NCI-H510A (cell line): ENCODE measurements around the gene PDE4D.
"Not testable (repeated sequence)": the region's sequence is repeated elsewhere in the genome, so short reads cannot be mapped to it uniquely, and the experiment has no call there.

Experiments used
- DNase-seq: peaks from one replicate; lab custom pipeline; 2025; lab: John Stamatoyannopoulos, UW

Gene PDE4D

GRCh38 chr5:59703789-59704188 is 189.7 kb downstream of the PDE4D start:
- no peak for DNase-seq

GRCh38 chr5:59698207-59699178 is 195.0 kb downstream of the PDE4D start:
- no peak for DNase-seq

GRCh38 chr5:59694411-59694810 is 199.1 kb downstream of the PDE4D start:
- DNase-seq: no peak

- no peak for DNase-seq
Observed at GRCh38 chr5:59693492-59694309, 199.8 kb downstream of the PDE4D start.

- no peak for DNase-seq
Observed at GRCh38 chr5:59685793-59686192, 207.7 kb downstream of the PDE4D start.

GRCh38 chr5:59685191-59685530 is 208.4 kb downstream of the PDE4D start:
- DNase-seq: no peak

GRCh38 chr5:59684388-59685190 is 208.9 kb downstream of the PDE4D start:
- DNase-seq: no peak

- DNase-seq: no peak
Observed at GRCh38 chr5:59683311-59683710, 210.2 kb downstream of the PDE4D start.

GRCh38 chr5:59682542-59682941 is 211.0 kb downstream of the PDE4D start:
- no peak for DNase-seq

- DNase-seq: no peak
Observed at GRCh38 chr5:59678943-59679342, 214.6 kb downstream of the PDE4D start.

GRCh38 chr5:59674763-59675162 is 218.8 kb downstream of the PDE4D start:
- no peak for DNase-seq

- no peak for DNase-seq
Observed at GRCh38 chr5:59673438-59674058, 220.0 kb downstream of the PDE4D start.

- no peak for DNase-seq
Observed at GRCh38 chr5:59666440-59667068, 227.0 kb downstream of the PDE4D start.

- DNase-seq: not testable (repeated sequence)
Observed at GRCh38 chr5:59665832-59666203, 227.7 kb downstream of the PDE4D start.

- no peak for DNase-seq
Observed at GRCh38 chr5:59665086-59665831, 228.3 kb downstream of the PDE4D start.

GRCh38 chr5:59661954-59662615 is 231.4 kb downstream of the PDE4D start:
- no peak for DNase-seq

GRCh38 chr5:59661311-59661710 is 232.2 kb downstream of the PDE4D start:
- DNase-seq: no peak

- no peak for DNase-seq
Observed at GRCh38 chr5:59660737-59661136, 232.8 kb downstream of the PDE4D start.

- DNase-seq: no peak
Observed at GRCh38 chr5:59656351-59657254, 236.9 kb downstream of the PDE4D start.
